OCI-LY1 (cell line): ENCODE results near the gene MTX1.

ENCODE experiments used
- H2AFZ ChIP-seq: fragments of 200-600 bp; sonication (generic), shearing (Covaris generic); 2 replicates; pipeline ENCODE4 v1.6.0; 2014; ENCODE audit warnings: antibody characterized with exemption, mild to moderate bottlenecking, low read length
- H3F3A ChIP-seq: fragments of 200-600 bp; sonication (generic), shearing (Covaris generic); 2 replicates; pipeline ENCODE4 v1.6.0; 2014; ENCODE audit warnings: mild to moderate bottlenecking, antibody characterized with exemption, low read length, moderate library complexity; ENCODE audit not compliant: insufficient read depth
- H3K27ac ChIP-seq: fragments of 200-600 bp; sonication (generic); 2 replicates; pipeline ENCODE4 v1.5.1; 2014; ENCODE audit warnings: low read length, mixed run types, mild to moderate bottlenecking, low read depth; ENCODE audit not compliant: poor library complexity, severe bottlenecking
- H3K27me3 ChIP-seq: fragments of 200-600 bp; sonication (generic); 2 replicates; pipeline ENCODE4 v1.6.0; 2014; ENCODE audit warnings: antibody characterized with exemption, mild to moderate bottlenecking, low read length, moderate library complexity; ENCODE audit not compliant: insufficient read depth
- H3K36me3 ChIP-seq: fragments of 200-600 bp; sonication (generic); 2 replicates; pipeline ENCODE4 v1.6.1; 2014; ENCODE audit warnings: mild to moderate bottlenecking, antibody characterized with exemption, low read length, moderate library complexity, mixed read lengths; ENCODE audit not compliant: insufficient read depth
- H3K4me1 ChIP-seq: fragments of 200-600 bp; sonication (generic); 2 replicates; pipeline ENCODE4 v1.5.1; 2014; ENCODE audit warnings: mild to moderate bottlenecking, low read length, moderate library complexity; ENCODE audit not compliant: insufficient read depth, severe bottlenecking
- H3K4me2 ChIP-seq: fragments of 200-600 bp; sonication (generic), shearing (Covaris generic); 2 replicates; pipeline ENCODE4 v1.6.1; 2014; ENCODE audit warnings: low read length
- H3K4me3 ChIP-seq: fragments of 200-600 bp; sonication (generic); 2 replicates; pipeline ENCODE4 v1.5.1; 2014; ENCODE audit warnings: low read length, low read depth, mild to moderate bottlenecking, mixed read lengths; ENCODE audit not compliant: poor library complexity, severe bottlenecking
- H3K79me2 ChIP-seq: fragments of 200-600 bp; shearing (Covaris generic); 2 replicates; pipeline ENCODE4 v1.6.1; 2016; ENCODE audit warnings: mixed run types, low read length, mixed read lengths; ENCODE audit not compliant: insufficient read depth
- H3K9ac ChIP-seq: fragments of 200-600 bp; sonication (generic), shearing (Covaris generic); 2 replicates; pipeline ENCODE4 v1.6.1; 2014; ENCODE audit warnings: mild to moderate bottlenecking, low read length, mixed read lengths
- H3K9me2 ChIP-seq: fragments of 200-600 bp; sonication (generic), shearing (Covaris generic); 2 replicates; pipeline ENCODE4 v1.6.1; 2014; ENCODE audit warnings: low read depth, mild to moderate bottlenecking, low read length, mixed read lengths
- H3K9me3 ChIP-seq: fragments of 200-600 bp; shearing (Covaris generic); 2 replicates; pipeline ENCODE4 v1.6.1; 2014; ENCODE audit warnings: low read length, mixed read lengths
- H4K20me1 ChIP-seq: fragments of 200-600 bp; sonication (generic), shearing (Covaris generic); 2 replicates; pipeline ENCODE4 v1.6.0; 2016; ENCODE audit warnings: mild to moderate bottlenecking, low read length; ENCODE audit not compliant: insufficient read depth
- CTCF ChIP-seq: fragments of 200-600 bp; sonication (generic), shearing (Covaris generic); IDR thresholded peaks from 2 replicates; pipeline ENCODE4 v1.5.1; 2017; ENCODE audit warnings: mild to moderate bottlenecking, antibody characterized with exemption, low read length, moderate library complexity, mixed read lengths
- EZH2 ChIP-seq: fragments of 200-600 bp; sonication (generic), shearing (Covaris generic); IDR thresholded peaks from 2 replicates; pipeline ENCODE4 v1.8.0; 2017; ENCODE audit warnings: borderline replicate concordance, mixed run types, mild to moderate bottlenecking, antibody characterized with exemption, low read length, moderate library complexity, mixed read lengths

The MTX1 gene

GRCh38 chr1:155253208-155253607, 44.7 kb downstream of the MTX1 start:
- no peak overlapping the region for H2AFZ ChIP-seq
- TF ChIP-seq EZH2 (no peak), CTCF (no peak)
- H3K36me3 ChIP-seq = peaks cover 8% of the 10 kb centered on the region; the same call in 1 of the 2 replicates
- peak overlapping the region; percentile 72 for H3K4me3 ChIP-seq
- H3K4me1 ChIP-seq = peaks cover 47% of the 10 kb centered on the region
- no peaks in the 10 kb centered on the region for H3K79me2 ChIP-seq
- no peaks in the 10 kb centered on the region for H4K20me1 ChIP-seq
- H3K9ac ChIP-seq = peak overlapping the region; percentile 68; the same call in 1 of the 2 replicates
- no peaks in the 10 kb centered on the region for H3K27me3 ChIP-seq
- no peaks in the 10 kb centered on the region for H3F3A ChIP-seq
- H3K27ac ChIP-seq = peak overlapping the region; percentile 55
- H3K9me2 ChIP-seq = no peaks in the 10 kb centered on the region
- H3K9me3 ChIP-seq = no peaks in the 10 kb centered on the region
- peak overlapping the region; percentile 86 for H3K4me2 ChIP-seq

- Histone ChIP-seq H3K4me3 (peak overlapping the region; percentile 72), H3K9ac (peak overlapping the region; percentile 68; the same call in 1 of the 2 replicates)
- no peak for TF ChIP-seq CTCF
- TF ChIP-seq EZH2 = no peak
Measured at GRCh38 chr1:155253797-155254196, 45.3 kb downstream of the MTX1 start.

GRCh38 chr1:155254228-155254713, 45.8 kb downstream of the MTX1 start:
- no peaks in the 10 kb centered on the region for H3F3A ChIP-seq
- no peak for TF ChIP-seq CTCF
- peak overlapping the region; percentile 72 for H3K4me3 ChIP-seq
- H3K9me3 ChIP-seq = no peaks in the 10 kb centered on the region
- H4K20me1 ChIP-seq = no peaks in the 10 kb centered on the region
- peaks cover 14% of the 10 kb centered on the region; the same call in 1 of the 2 replicates for H3K36me3 ChIP-seq
- H3K9ac ChIP-seq = peak overlapping the region; percentile 68
- H2AFZ ChIP-seq = no peak overlapping the region
- H3K4me2 ChIP-seq = peak overlapping the region; percentile 86
- no peaks in the 10 kb centered on the region for H3K79me2 ChIP-seq
- no peaks in the 10 kb centered on the region for H3K9me2 ChIP-seq
- peaks cover 43% of the 10 kb centered on the region for H3K4me1 ChIP-seq
- peak overlapping the region; percentile 55 for H3K27ac ChIP-seq
- no peaks in the 10 kb centered on the region for H3K27me3 ChIP-seq

More at GRCh38 chr1:155253797-155254196, 45.3 kb downstream of the MTX1 start:
- peaks cover 13% of the 10 kb centered on the region; the same call in 1 of the 2 replicates for H3K36me3 ChIP-seq
- peak overlapping the region; percentile 86 for H3K4me2 ChIP-seq
- H3K79me2 ChIP-seq = no peaks in the 10 kb centered on the region
- H3K9me2 ChIP-seq = no peaks in the 10 kb centered on the region
- H4K20me1 ChIP-seq = no peaks in the 10 kb centered on the region
- H3K9me3 ChIP-seq = no peaks in the 10 kb centered on the region
- H3K27ac ChIP-seq = peak overlapping the region; percentile 55
- no peaks in the 10 kb centered on the region for H3K27me3 ChIP-seq
- peaks cover 44% of the 10 kb centered on the region for H3K4me1 ChIP-seq
- no peak overlapping the region for H2AFZ ChIP-seq
- H3F3A ChIP-seq = no peaks in the 10 kb centered on the region
